Central memory CD4-positive, alpha-beta T cell (primary cell): ENCODE measurements around the gene MEIOSIN.

Experiments
- DNase-seq: peaks from one replicate; pipeline ENCODE4 v3.0.0; 2022

The MEIOSIN gene

DNA sequence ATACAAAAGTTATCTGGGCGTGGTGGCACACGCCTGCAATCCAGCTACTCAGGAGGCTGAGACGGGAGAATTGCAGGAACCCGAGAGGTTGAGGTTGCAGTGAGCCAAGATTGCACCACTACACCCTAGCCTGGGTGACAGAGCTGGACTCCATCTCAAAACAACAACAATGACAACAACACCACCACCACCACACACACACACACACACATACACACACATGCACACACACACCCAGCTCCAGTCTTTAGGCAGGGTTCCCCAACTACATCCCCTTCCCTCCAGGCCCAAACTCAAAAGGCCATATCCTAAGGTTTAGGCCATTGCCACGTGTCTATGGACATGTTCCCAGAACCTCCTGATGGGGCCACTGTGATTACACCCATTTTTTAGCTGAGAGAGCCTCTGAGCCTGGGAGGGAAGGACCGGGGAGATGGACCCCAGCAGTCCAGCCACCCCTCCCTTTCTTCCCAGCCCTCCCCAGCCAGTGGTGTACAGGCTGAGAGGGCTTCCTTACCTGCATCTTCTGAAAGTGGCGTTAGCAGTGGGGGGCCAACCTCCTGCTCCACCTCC, 68.5 kb downstream of the MEIOSIN start:
- DNase-seq = no peak

DNA sequence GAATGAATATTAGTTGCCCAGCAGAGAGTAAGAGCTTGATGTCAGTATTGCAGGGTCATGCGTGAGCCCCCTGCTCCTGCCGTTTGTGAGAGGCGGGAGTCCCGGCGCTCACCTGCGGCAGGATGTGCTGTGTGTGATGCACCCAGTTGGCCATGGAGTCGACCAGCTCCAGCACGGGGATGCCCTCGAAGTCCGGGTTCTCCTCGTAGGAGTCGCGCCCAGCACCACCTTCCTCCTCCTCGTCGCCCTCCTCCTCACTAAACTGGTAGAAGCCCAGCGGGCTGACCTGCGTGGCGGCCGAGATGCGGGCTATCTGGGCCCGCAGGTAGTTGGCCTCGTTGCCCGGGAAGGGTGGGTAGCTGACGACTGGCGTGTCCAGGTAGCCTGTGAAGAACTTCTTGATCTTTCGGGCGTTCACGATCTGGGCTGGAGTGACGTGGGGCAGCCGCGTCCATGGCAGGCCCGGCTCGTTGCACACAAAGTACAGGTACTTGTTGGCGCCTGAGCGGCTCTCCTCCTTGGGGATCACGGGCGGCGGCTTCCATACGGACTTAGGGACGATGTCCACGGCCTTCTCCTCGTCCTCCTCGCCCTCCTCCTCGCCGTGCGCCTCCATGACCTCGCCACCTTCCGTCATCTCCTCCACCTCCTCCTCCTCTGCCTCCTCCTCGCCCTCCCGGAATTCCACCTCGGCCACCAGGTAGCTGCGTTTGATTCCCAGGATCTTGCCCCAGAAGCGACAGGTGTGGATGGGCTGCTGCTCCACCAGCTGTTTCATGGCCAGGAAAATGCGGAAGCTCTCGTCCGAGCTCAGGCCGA, 71.1 kb downstream of the MEIOSIN start:
- no peak for DNase-seq

DNA sequence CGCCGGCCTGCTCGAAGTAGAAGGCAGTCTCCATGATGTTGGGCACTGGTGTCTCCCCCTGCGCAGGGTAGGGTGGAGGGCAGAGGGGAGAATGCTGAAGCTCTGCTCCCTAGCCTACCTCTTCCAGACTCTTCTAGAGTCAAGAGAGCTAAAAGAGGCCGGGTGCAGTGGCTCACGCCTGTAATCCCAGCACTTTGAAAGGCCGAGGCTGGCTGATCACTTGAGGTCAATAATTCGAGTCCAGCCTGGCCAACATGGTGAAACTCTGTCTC, 71.7 kb downstream of the MEIOSIN start:
- DNase-seq = no peak

DNA sequence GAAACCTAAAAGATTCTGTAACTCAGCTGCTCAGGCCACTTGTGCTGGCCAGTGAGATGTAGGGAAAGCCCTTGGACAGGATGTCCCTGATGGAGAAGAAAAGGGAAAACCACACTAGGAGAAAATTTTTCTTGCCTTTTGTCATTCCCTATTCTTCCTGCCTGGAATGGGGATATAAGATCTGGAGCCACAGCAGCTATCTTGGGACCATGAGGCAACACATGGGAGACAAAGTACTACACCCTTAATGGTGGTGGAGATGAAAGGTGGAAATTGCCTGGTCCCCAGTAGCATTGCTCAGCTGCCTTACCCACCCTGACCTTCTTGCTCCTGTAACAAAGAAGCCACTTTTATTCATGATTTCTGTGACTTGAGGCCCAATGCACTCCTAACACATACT, 72.5 kb downstream of the MEIOSIN start:
- DNase-seq = no peak

DNA sequence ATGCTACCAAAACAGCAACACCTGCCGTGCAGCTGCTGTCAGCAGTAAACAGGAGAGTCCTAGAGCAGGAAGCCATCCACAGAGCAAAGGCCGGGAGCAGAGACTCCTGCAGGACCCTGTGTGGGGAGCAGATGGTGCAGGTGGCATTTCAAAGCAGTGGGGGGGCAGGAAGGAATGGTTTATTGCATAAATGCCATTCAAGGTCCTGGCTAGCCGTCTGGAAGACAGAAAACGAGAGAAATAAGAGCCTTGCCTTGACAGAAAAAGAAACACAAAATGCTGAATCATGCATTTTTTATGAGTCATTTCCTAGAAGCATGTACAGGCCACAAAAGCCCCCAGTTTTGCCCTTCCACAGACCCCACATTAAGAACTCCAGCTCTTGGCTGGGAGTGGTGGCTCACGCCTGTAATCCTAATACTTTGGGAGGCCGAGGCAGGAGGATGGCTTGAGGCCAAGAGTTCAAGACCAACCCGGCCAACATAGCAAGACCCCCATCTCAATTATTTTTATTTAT, 76.5 kb downstream of the MEIOSIN start:
- DNase-seq = no peak

DNA sequence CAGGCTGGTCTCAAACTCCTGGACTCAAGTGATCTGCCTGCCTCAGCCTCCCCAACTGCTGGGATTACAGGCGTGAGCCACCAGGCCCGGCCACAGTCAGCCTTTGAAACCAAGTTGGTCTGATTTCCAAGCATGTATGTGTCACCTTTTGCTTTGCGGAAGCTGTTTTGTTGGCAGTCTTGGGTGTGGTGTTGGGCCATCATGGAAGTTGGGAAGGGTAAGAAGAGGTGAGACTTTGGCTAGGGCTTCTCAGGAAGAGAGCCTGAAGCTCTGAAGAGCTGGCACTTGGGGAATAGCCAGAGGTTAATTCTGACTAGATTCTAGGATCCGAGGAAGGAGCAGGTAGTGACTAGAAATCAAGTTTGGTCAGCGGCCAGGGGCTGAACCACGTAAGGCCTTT, 79.1 kb downstream of the MEIOSIN start:
- DNase-seq = no peak
